ENCODE data around the gene TMEM169.
A peak's percentile ranks its signal among the peaks of the same experiment; 100 is the strongest.

Gene TMEM169

DNA sequence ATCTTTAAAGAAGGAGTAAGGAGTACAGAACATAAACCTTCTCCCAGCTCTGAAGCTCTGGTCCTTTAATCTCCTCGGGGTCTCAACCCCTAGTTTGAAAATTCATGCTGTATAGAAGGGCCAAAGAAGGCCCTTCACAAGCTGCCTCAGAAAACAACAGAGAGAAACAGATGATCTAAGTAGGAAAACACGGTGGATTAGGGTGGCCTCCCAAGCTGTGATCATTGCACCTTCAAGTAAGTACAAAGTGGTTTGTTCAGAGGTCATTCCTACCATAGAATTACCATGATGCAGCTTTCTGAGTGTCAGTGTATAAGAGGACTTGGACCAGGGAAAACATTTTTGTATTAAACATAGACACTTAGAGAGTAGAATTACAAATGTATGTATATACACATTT lies 10.9 kb downstream of the TMEM169 start:
- no peak for DNase-seq
- in situ Hi-C loops (cut with HindIII; ENCODE audit: low pct_ligation_motif_present, low pct_unique_long_range_greater_than_20kb, low sequenced_read_pairs), result no loop called here

DNA sequence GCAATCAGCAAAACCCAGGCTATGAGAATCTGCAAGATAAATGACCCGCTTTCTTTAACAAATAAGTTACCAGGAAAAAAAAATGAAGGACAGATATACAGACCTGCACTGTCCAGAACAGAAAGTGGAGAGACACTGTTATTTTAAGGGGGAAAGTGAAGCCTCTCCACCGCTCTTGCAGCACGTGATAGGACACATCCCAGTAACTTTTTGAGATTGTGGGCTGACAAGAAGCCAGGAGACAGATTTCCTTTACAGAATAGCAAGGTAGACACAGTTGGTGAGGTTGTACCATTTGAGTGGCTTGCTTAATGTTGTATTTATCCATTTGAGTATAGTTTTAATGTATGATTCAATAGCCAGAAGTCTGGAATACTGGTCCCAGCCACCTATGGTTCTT lies 13.0 kb downstream of the TMEM169 start:
- in situ Hi-C loops (cut with HindIII; ENCODE audit: low pct_ligation_motif_present, low pct_unique_long_range_greater_than_20kb, low sequenced_read_pairs), result no loop called here
- DNase-seq, result no peak

DNA sequence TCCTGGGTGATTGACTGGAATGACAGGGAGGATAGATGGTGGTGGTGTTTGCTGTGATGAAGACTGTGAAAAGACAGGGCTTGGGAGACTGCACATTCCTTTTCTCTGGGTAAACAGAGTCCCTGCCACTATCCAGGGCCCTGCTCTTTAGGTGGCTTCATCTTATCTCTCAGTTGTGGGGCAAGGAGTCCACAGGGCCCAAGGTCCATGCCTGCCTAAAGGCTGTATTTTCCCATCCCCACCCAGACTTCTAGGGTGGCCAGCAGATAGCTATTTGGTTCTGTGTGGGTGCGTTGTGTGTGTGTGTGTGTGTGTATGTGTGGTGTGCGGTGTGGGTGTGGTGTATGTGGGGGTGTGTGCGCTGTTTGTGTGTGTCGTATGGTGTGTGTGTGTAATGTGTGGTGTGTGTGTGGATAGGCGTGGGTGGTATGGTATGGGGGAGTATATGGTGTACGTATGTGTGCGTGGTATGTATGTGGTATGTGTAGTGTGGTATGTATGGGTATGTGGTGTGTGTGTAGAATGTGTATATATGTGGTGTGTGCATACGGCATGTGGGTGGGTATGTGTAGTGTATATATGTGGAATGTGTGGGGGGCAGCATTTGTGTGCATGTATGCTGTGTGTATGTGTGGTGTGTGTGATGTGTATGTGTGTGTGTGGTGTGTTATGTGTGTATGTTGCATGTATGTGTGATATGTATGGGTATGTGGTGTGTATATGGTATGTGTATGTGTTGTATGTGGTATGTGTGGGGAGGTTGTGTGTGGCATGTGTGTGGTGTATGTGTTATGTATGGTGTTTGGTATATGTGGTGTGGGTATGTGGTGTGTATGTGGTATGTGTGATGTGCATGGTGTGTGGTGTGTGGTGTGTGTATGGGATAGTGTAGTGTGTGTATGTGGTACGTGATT lies 17.0 kb downstream of the TMEM169 start:
- in situ Hi-C loops (cut with HindIII; ENCODE audit: low pct_ligation_motif_present, low pct_unique_long_range_greater_than_20kb, low sequenced_read_pairs), result no loop called here
- no peak for DNase-seq

DNA sequence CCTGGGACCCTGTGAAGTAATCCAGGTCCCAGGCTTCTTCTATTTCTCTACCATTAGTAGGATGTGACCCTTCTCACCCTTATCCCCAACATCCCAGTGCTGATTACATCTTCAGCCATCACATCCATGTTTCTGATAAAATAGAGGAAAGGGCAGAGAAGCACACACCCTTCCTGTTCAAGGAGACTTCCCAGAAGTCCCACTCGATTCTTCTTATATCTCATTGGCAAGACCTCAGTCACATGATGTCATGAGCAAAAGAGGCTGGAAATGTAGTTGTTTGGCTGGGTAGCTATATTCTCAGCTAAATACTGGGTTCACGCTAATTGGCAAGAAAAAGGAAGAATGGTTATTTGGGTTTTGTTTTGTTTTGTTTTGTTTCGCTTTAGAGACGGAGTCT lies 19.4 kb downstream of the TMEM169 start:
- in situ Hi-C loops (cut with HindIII; ENCODE audit: low pct_ligation_motif_present, low pct_unique_long_range_greater_than_20kb, low sequenced_read_pairs), result no loop called here

DNA sequence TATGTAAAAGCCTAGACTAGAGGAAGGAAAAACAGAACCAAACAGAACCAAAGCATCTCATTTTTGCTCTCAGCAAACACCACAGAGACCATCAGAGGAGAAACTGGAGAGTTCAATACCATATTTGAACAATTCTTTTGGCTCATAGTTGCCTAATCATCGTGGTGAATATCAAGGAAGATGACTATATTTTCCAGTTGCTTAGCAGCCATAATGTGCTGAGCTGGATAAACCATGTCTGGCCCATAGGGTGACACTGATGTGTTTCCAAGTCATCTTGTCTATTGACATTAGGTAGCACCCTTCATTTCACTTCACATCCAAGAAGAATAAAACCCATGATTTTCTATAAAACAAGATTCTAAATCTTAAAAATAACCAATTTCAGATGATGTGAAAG lies 21.5 kb downstream of the TMEM169 start:
- no peak for DNase-seq
- in situ Hi-C loops (cut with HindIII; ENCODE audit: low pct_ligation_motif_present, low pct_unique_long_range_greater_than_20kb, low sequenced_read_pairs), result no loop called here

More for the DNA sequence above, 19.4 kb downstream of the TMEM169 start:
- DNase-seq, result no peak

DNA sequence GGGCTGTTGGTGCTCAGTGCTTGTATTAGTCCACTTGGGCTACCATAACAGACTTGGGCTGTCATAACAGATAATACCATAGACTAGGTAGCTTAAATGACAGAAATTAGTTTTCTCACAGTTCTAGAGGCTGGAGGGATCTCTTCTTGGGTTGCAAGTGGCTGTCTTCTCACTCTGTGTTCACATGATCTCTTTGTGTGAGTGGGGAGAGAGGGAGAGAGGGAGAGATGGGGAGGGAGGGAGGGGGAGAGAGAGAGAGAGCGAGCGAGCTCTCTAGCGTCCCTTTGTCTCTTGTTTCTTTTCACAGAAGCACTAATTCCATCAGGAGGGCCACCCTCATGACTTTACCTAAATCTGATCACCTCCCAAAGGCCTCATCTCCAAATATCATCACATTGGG lies 23.0 kb downstream of the TMEM169 start:
- in situ Hi-C loops (cut with HindIII; ENCODE audit: low pct_ligation_motif_present, low pct_unique_long_range_greater_than_20kb, low sequenced_read_pairs), result no loop called here
- no peak for DNase-seq

DNA sequence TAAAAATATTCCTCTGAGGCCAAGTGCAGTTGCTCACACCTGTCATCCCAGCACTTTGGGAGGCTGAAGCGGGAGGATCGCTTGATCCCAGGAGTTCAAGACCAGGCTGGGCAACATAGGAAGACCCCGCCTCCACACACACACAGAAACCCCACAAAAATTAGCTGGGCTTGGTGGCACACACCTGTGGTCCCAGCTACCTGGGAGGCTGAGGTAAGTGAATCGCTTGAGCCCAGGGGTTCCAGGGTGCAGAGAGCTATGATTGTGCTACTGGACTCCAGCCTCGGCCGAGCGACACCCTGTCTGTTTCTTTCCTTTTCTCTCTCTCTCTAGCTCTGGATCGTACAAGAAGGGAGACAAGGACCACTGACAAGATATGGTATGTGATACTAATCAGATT lies 25.6 kb downstream of the TMEM169 start:
- DNase-seq, result no peak
- in situ Hi-C loops (cut with HindIII; ENCODE audit: low pct_ligation_motif_present, low pct_unique_long_range_greater_than_20kb, low sequenced_read_pairs), result no loop called here

DNA sequence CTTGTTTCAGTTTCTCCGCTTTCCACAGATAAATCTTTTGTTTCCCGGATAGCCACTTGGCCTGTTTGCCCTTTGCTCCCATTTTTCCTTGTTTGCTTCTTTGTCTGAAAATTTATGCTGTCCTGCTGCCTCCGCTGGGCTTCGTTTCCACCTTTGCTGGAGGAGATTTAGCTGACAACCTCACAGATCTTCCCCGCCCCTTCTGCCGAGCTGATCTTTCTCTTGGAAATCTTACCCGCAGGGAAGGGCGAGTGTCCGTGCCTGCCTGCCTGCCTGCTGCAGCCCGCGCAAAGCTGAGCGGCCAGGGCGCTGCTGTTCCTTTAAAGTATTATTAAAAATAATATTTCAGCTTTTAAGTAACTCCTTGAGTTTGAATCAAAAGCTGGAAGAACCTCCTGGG lies 26.0 kb downstream of the TMEM169 start:
- in situ Hi-C loops (cut with HindIII; ENCODE audit: low pct_ligation_motif_present, low pct_unique_long_range_greater_than_20kb, low sequenced_read_pairs), result no loop called here
- DNase-seq, result no peak

DNA sequence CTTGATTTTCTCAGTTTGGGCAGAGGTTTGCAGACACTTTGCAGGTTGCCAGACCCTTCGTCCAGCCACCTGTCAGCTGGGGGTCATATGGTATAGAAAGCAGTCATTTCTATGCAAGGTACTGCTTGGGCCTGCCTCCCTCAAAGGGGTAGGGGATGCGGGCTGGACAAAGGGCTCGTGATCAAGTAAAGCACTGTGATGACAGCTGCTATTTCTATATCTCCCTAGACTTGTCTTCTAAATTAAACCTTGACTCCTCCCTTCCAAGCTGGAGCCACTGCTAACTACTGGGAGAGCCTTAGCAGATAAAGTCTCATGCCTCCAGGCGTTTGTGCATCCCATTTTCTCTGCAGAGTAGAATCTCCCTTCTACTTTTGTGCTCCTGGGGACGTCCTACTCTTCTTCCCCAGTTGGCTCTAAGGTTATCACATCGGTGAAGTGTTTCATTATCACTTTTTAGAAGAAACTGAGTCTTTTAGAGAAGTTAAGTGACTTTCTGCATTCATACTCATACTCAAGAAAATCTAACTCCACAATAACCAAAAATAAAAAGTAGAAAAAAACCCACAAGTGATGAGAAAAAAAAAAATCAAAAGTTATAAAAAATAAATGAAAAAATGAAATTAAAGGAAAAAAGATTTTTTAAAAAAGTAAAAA lies 26.7 kb downstream of the TMEM169 start:
- in situ Hi-C loops (cut with HindIII; ENCODE audit: low pct_ligation_motif_present, low pct_unique_long_range_greater_than_20kb, low sequenced_read_pairs), result no loop called here
- DNase-seq, result no peak

DNA sequence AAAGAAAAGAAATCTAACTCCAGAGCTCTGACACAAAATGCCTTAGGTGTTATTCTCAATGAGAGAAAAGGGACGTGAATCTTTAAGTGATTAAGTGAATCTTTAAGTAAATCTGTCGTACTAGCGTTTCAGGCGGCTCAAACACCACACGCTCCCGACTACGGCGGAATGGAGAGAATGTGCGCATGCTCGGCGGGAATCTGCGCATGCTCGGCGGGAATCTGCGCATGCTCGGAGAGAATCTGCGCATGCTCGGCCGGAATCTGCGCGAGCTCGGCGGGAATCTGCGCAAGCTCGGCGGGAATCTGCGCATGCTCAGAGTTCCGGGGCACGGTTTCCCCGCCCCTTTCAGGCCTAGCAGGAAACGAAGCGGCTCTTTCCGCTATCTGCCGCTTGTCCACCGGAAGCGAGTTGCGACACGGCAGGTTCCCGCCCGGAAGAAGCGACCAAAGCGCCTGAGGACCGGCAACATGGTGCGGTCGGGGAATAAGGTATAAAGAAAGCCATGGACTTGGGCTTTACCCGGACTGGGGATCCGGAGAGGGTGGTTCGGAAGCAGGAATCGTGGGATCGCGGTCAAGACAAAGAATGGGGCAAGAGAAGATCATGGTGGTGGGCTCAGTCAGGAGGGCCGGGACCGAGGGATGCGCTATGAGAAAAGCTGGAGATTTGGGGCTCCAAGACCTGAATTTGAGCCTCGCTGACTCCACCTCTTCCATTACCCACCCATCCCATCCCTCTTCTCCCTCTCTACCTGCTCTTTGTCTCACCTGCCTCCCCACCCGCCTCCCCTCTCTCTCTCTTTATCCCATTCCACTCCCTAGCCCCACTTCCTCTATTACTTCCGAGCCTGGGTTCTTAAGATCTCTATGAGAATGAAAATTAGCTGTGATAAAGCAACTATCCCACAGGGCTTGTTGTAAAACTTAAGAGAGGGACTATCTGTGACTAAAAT lies 27.5 kb downstream of the TMEM169 start, which contains the start of gene XRCC5:
Gene XRCC5, plus strand, starts transcription at position 382 of the 955 bp plus-strand sequence. Its CDS starts 89 bp downstream, at position 471.
- peak; percentile 97 for DNase-seq
- in situ Hi-C loops (cut with HindIII; ENCODE audit: low pct_ligation_motif_present, low pct_unique_long_range_greater_than_20kb, low sequenced_read_pairs), result no loop called here

DNA sequence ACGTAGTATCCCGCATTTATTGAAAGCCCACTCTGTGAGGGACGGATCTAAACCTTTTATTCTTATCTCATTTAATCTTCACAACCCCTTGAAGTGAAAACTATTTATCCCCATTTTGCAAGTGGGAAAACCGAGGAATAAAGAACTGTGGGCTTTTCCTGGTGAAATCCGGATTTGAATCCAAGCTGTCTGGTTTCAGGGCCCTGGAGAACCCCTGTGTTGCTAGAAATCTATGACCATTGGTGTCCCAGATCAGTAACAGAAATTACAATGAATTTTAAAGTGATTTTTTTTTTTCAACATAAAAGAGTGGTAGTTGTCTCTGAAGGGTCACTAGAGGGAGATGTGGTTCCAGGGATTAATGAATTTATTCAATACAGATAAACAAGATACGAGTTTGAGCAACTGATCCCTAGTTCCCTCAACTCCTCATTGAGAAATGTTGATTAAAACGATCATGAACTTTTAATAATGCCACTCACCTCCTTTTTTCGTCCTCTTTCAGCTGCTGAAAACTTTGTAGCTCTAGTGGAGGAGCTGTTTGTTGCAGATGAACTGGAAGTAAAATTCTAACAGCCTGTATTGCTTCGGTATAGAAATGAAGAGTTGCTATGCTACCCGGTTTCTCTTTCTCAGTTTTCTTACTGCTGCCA lies 28.4 kb downstream of the TMEM169 start:
- DNase-seq, result peak; percentile 63

DNA sequence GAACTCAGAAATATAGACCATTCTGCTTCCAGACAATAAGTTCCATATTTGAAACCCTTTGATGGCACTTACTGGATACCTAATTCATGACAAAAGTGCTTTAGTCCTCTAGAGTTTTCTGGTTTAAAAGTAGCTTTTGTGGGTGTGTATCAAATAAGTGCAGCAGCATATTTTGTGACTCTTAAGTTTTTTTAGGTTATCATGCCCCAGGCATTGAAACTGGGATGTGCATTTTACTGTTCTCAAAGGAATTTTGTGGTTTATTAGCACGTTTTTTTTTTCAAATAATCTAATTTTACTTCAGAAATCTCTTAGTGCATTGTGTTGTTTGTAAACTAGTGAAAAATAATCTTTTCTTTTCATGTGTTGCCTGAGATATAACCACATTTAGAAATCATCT lies 28.9 kb downstream of the TMEM169 start:
- in situ Hi-C loops (cut with HindIII; ENCODE audit: low pct_ligation_motif_present, low pct_unique_long_range_greater_than_20kb, low sequenced_read_pairs), result no loop called here
- no peak for DNase-seq

More for the DNA sequence above, 28.4 kb downstream of the TMEM169 start:
- in situ Hi-C loops (cut with HindIII; ENCODE audit: low pct_ligation_motif_present, low pct_unique_long_range_greater_than_20kb, low sequenced_read_pairs), result no loop called here

DNA sequence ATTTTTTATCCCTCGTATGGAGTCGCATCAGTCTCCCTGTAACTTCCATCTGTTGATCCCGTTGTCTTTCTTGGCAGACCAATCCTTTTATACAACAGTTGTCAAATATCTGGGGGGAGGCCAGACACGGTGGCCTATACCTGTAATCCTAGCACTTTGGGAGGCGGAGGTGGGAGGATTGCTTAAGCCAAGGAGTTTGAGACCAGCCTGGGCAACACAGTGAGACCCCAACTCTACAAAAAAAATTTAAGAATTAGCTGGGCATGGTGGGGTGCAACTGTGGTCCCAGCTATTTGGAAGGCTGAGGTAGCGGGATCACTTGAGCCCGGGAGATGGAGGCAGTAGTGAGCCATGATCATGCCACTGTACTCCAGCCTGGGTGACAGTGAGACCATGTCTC lies 29.4 kb downstream of the TMEM169 start:
- DNase-seq, result no peak
- in situ Hi-C loops (cut with HindIII; ENCODE audit: low pct_ligation_motif_present, low pct_unique_long_range_greater_than_20kb, low sequenced_read_pairs), result no loop called here

DNA sequence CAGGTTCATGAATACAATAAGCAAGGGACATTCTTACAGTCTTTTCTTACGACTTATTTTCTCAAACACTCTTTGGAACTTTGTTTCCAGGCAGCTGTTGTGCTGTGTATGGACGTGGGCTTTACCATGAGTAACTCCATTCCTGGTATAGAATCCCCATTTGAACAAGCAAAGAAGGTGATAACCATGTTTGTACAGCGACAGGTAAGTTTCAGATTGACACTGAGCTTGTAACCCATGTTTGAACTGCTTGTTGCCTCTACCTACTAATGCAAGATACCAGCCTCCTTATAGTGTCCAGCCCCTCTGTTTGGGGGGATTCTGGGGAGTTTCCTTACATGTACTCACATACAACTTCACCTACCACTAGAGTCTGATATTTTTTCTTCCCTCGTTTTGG lies 31.2 kb downstream of the TMEM169 start:
- no peak for DNase-seq
- in situ Hi-C loops (cut with HindIII; ENCODE audit: low pct_ligation_motif_present, low pct_unique_long_range_greater_than_20kb, low sequenced_read_pairs), result no loop called here

DNA sequence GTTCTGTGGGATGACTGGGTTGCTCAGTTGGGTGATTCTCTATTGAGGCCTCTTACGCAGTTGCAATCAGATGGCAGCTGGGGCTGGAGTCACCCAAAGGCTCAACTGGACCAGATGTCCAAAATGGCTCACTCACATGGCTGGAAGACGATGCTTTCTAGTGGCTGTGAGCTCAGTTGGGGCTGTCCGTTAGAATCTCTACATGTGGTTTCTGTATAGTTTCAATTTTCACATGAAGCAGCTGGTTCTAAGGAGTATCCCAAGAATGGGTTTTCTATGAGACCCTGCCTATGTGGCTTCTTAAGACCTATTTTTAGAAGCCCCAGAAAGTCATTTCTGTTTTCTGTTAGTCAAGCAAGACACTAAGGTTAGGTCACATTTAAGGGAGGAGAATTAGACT lies 31.9 kb downstream of the TMEM169 start:
- no peak for DNase-seq
- in situ Hi-C loops (cut with HindIII; ENCODE audit: low pct_ligation_motif_present, low pct_unique_long_range_greater_than_20kb, low sequenced_read_pairs), result no loop called here

DNA sequence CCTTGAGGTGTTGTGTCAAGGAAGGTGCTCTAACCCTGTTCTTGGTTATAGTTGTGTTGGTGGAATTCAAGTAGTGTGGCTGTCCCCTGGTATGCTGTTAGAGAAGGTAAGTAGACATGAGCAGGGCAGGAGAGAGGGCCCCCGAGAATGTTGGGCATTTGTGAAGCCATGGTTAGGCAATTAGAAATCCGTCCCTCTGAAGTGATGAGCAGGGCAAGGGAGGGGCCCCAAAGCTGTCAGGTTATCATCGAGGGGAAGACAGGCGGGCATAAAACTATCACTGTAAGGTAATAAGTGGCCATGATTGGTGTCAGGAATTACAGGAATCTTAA lies 32.6 kb downstream of the TMEM169 start:
- in situ Hi-C loops (cut with HindIII; ENCODE audit: low pct_ligation_motif_present, low pct_unique_long_range_greater_than_20kb, low sequenced_read_pairs), result no loop called here
- no peak for DNase-seq

DNA sequence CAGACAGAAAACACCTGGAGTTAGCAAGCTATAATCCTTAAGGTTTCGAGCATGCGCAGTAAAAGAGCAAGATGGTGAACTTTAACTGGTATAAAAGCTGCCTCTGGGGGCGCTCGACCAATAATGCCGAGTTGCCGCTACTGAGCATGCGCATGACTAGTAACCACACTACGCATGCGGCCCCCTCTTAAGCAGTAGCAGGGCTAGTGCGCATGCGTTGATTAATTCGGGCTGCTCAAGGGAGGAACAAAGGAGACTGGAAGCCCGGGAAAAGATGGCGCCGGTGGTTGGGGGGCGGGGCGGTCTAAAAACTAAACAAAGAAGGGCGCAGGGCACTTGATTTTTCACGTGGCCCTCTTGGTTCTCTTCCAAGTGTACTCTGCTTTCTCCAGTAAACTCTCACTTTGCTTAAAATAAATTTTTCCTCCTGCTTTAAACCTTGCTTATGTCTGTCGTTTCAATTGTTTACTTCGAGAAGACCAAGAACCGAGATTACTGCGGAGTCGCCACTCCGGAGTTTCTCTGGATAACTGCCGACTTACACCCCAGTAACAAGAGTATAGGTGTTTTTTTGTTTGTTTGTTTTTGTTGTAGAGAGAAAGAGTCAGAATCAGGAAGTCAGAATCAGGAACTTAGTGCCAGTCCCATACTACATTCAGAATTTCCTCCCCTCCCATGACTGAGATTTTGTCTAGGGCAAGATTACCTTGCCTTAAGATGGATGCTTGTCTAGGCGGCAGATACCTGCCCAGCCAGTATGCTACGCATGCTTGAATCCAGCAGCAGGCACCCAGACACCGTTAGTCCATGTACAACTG lies 33.2 kb downstream of the TMEM169 start:
- peak; percentile 99 for DNase-seq
- in situ Hi-C loops (cut with HindIII; ENCODE audit: low pct_ligation_motif_present, low pct_unique_long_range_greater_than_20kb, low sequenced_read_pairs), result no loop called here

DNA sequence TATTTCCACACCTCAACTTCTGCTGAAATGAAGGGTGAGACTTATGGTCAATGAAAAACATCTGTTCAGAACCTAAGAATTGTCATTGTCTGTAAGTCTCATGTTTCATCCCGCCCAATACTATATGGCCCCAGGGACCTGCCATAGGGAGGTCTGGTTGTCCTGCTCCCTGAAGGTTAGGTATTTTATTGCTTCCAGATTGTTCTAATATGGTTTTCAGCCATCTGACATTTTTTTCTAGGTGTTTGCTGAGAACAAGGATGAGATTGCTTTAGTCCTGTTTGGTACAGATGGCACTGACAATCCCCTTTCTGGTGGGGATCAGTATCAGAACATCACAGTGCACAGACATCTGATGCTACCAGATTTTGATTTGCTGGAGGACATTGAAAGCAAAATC lies 34.7 kb downstream of the TMEM169 start:
- in situ Hi-C loops (cut with HindIII; ENCODE audit: low pct_ligation_motif_present, low pct_unique_long_range_greater_than_20kb, low sequenced_read_pairs), result no loop called here
- DNase-seq, result no peak
